Astrocyte of the cerebellum (primary cell): Measurements from ENCODE around the gene PRSS50.

ENCODE experiments used
- DNase-seq: peaks from one replicate; pipeline ENCODE4 v3.0.0-alpha.2; 2011; ENCODE audit warnings: low read depth
- H3K4me3 ChIP-seq: 2 replicates; pipeline ENCODE4 v1.5.1; 2011; ENCODE audit warnings: mild to moderate bottlenecking, low read depth, low read length, moderate library complexity
- CTCF ChIP-seq: IDR thresholded peaks from 2 replicates; pipeline ENCODE4 v1.5.1; 2012; ENCODE audit warnings: low read length, low read depth, moderate library complexity, mild to moderate bottlenecking; ENCODE audit errors: missing control alignments
- in situ Hi-C: cut with HindIII; loops from 2 replicates; pipeline ENCODE4 v1.10.0; 2017; ENCODE audit warnings: low sequenced_read_pairs

The PRSS50 gene

GRCh38 chr3:46670000-46670890 is 47.4 kb downstream of the PRSS50 start:
- in situ Hi-C loops, result no loop called here
- H3K4me3 ChIP-seq, result no peak overlapping the region
- TF ChIP-seq CTCF, result no peak
- no peak for DNase-seq

GRCh38 chr3:46669191-46669999 is 48.3 kb downstream of the PRSS50 start:
- TF ChIP-seq CTCF, result no peak
- no peak for DNase-seq
- in situ Hi-C loops, result no loop called here
- H3K4me3 ChIP-seq, result no peak overlapping the region

- no peak for TF ChIP-seq CTCF
- no peak for DNase-seq
- no peak overlapping the region for H3K4me3 ChIP-seq
- in situ Hi-C loops, result no loop called here
Observed at GRCh38 chr3:46668591-46668990, 49.1 kb downstream of the PRSS50 start.

GRCh38 chr3:46668116-46668515 is 49.6 kb downstream of the PRSS50 start:
- H3K4me3 ChIP-seq, result no peak overlapping the region
- in situ Hi-C loops, result no loop called here
- no peak for TF ChIP-seq CTCF
- no peak for DNase-seq

GRCh38 chr3:46667657-46668056 is 50.0 kb downstream of the PRSS50 start:
- no peak for DNase-seq
- H3K4me3 ChIP-seq, result no peak overlapping the region
- no peak for TF ChIP-seq CTCF
- in situ Hi-C loops, result no loop called here

- no peak for TF ChIP-seq CTCF
- DNase-seq, result no peak
- in situ Hi-C loops, result no loop called here
- H3K4me3 ChIP-seq, result no peak overlapping the region
Observed at GRCh38 chr3:46667061-46667621, 50.5 kb downstream of the PRSS50 start.
